IPS-20b (cell line): ENCODE data around the gene LSM7.

Source experiments
- H3K27ac ChIP-seq: one replicate; pipeline ENCODE4 v1.5.1; 2013; ENCODE audit warnings: low read length
- H3K27me3 ChIP-seq: 2 replicates; pipeline ENCODE4 v1.6.1; 2013; ENCODE audit warnings: mild to moderate bottlenecking, low read length, inconsistent platforms; ENCODE audit not compliant: insufficient read depth
- H3K36me3 ChIP-seq: 2 replicates; pipeline ENCODE4 v1.6.1; 2013; ENCODE audit warnings: low read depth, mild to moderate bottlenecking, inconsistent platforms, low read length, moderate library complexity; ENCODE audit not compliant: insufficient read depth
- H3K4me1 ChIP-seq: 2 replicates; pipeline ENCODE4 v1.6.1; 2013; ENCODE audit warnings: mild to moderate bottlenecking, control low read depth, inconsistent platforms, low read length, moderate library complexity; ENCODE audit not compliant: insufficient read depth
- H3K4me3 ChIP-seq: 2 replicates; pipeline ENCODE4 v1.5.1; 2013; ENCODE audit warnings: mild to moderate bottlenecking, low read length, inconsistent platforms
- H3K9ac ChIP-seq: 2 replicates; pipeline ENCODE4 v1.6.1; 2013; ENCODE audit warnings: low read depth, mild to moderate bottlenecking, inconsistent platforms, low read length, moderate library complexity
- H3K9me3 ChIP-seq: 2 replicates; pipeline ENCODE4 v1.6.1; 2013; ENCODE audit warnings: mild to moderate bottlenecking, low read depth, low read length, inconsistent platforms; ENCODE audit not compliant: insufficient read depth

LSM7 gene

DNA sequence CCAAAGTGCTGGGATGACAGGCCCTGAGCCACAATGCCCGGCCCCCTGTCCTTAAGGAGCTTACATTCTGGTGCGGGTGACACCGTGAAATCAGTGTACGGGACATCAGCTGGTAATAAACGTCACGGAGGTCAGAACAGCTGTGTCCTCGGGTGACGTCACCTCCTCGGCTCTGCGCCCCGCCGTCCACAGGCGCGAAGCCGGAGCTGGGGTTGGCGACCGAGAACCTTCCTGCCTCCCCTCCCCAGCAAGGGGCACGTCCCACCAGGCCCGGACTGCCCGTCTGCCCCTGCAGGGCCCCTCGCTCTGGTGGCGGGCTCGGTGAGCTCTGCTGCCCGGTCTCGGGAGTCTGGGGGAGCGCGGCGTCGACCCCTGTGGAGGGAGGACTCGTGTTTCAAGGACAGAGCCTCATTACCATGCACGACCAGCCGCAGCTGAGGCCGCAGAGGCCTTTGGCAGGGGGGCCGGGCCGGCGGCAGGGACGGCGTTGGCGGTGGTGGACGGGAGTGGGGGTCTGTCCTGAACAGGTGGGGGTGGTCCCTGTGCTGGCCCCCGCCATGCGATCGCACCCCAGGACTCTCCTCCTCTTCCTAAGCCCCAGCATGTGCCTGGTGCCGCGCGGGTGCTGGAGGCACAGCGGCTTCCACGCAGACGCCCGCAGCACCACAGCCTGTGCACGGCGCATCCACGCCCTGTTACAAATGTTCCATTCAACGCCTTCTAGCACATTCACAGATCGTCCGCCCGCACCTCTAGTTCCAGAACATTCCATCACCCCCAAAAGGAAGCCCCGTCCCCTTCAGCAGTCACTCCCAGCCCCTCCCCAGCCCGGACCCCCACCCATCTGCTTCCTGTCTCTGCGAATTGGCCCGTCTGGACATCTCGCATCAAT is 25.8 kb downstream of the LSM7 start:
- Histone ChIP-seq H3K9ac (no peak overlapping the region), H3K9me3 (no peaks in the 10 kb centered on the region), H3K4me3 (peak overlapping the region; percentile 47; the same call in 1 of the 2 replicates), H3K27ac (no peak overlapping the region), H3K4me1 (peaks cover 4% of the 10 kb centered on the region; the same call in 1 of the 2 replicates), H3K27me3 (peaks cover 45% of the 10 kb centered on the region), H3K36me3 (no peaks in the 10 kb centered on the region)

GRCh38 chr19:2300533-2300932 is 27.9 kb downstream of the LSM7 start:
- Histone ChIP-seq H3K27ac (no peak overlapping the region), H3K27me3 (peaks cover 31% of the 10 kb centered on the region), H3K36me3 (no peaks in the 10 kb centered on the region), H3K4me3 (no peak overlapping the region), H3K9ac (no peak overlapping the region), H3K4me1 (peaks cover 4% of the 10 kb centered on the region; the same call in 1 of the 2 replicates), H3K9me3 (no peaks in the 10 kb centered on the region)

DNA sequence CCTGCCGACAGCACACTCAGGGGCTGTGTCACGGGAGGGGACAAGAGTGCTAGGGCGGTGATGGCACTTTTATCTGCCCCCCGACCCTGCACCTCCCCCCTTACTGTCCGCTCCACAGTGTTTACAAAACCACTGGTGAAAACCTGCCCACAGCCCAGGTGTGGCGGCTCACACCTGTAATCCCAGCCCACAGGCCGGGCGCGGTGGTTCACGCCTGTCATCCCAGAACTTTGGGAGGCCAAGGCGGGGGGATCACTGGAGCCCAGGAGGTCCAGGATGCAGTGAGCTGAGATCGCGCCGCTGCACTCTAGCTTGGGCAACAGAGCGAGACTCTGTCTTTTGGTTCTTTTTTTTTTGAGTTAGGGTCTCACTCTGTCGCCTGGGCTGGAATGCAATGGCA is 32.2 kb downstream of the LSM7 start:
- H3K27ac ChIP-seq: no peak overlapping the region
- no peaks in the 10 kb centered on the region for H3K36me3 ChIP-seq
- no peaks in the 10 kb centered on the region for H3K4me1 ChIP-seq
- H3K27me3 ChIP-seq: peaks cover 50% of the 10 kb centered on the region
- H3K4me3 ChIP-seq: no peak overlapping the region
- H3K9me3 ChIP-seq: no peaks in the 10 kb centered on the region
- no peak overlapping the region for H3K9ac ChIP-seq

- Histone ChIP-seq H3K36me3 (no peaks in the 10 kb centered on the region), H3K9me3 (no peaks in the 10 kb centered on the region; the same call in 1 of the 2 replicates), H3K27me3 (peaks cover 63% of the 10 kb centered on the region), H3K9ac (no peak overlapping the region), H3K4me3 (no peak overlapping the region), H3K27ac (no peak overlapping the region), H3K4me1 (no peaks in the 10 kb centered on the region; the same call in 1 of the 2 replicates)
Measured at GRCh38 chr19:2294687-2295335, 33.6 kb downstream of the LSM7 start.

- Histone ChIP-seq H3K4me1 (no peaks in the 10 kb centered on the region; the same call in 1 of the 2 replicates), H3K27ac (no peak overlapping the region), H3K9ac (no peak overlapping the region), H3K9me3 (no peaks in the 10 kb centered on the region; the same call in 1 of the 2 replicates), H3K4me3 (peak overlapping the region; percentile 58), H3K36me3 (no peaks in the 10 kb centered on the region), H3K27me3 (peaks cover 99% of the 10 kb centered on the region)
Measured at GRCh38 chr19:2291185-2291751, 37.1 kb downstream of the LSM7 start.

- Histone ChIP-seq H3K4me3 (peak overlapping the region; percentile 58; the same call in 1 of the 2 replicates), H3K36me3 (no peaks in the 10 kb centered on the region), H3K9ac (no peak overlapping the region), H3K4me1 (no peaks in the 10 kb centered on the region; the same call in 1 of the 2 replicates), H3K27ac (no peak overlapping the region), H3K9me3 (no peaks in the 10 kb centered on the region; the same call in 1 of the 2 replicates), H3K27me3 (peaks cover 99% of the 10 kb centered on the region)
Measured at GRCh38 chr19:2290441-2291184, 37.8 kb downstream of the LSM7 start.

GRCh38 chr19:2289714-2290435 is 38.5 kb downstream of the LSM7 start:
- no peak overlapping the region for H3K9ac ChIP-seq
- H3K4me3 ChIP-seq: peak overlapping the region; percentile 49; the same call in 1 of the 2 replicates

GRCh38 chr19:2288818-2289713 is 39.3 kb downstream of the LSM7 start:
- H3K4me3 ChIP-seq: no peak overlapping the region

More at GRCh38 chr19:2289714-2290435, 38.5 kb downstream of the LSM7 start:
- no peaks in the 10 kb centered on the region; the same call in 1 of the 2 replicates for H3K4me1 ChIP-seq
- no peaks in the 10 kb centered on the region for H3K36me3 ChIP-seq
- no peak overlapping the region for H3K27ac ChIP-seq
- H3K27me3 ChIP-seq: peaks cover 99% of the 10 kb centered on the region
- H3K9me3 ChIP-seq: no peaks in the 10 kb centered on the region; the same call in 1 of the 2 replicates

GRCh38 chr19:2288338-2288817 is 40.0 kb downstream of the LSM7 start:
- Histone ChIP-seq H3K9ac (no peak overlapping the region), H3K36me3 (no peaks in the 10 kb centered on the region), H3K27ac (no peak overlapping the region), H3K4me1 (no peaks in the 10 kb centered on the region; the same call in 1 of the 2 replicates), H3K4me3 (no peak overlapping the region), H3K27me3 (peaks cover 85% of the 10 kb centered on the region), H3K9me3 (no peaks in the 10 kb centered on the region; the same call in 1 of the 2 replicates)

More at GRCh38 chr19:2288818-2289713, 39.3 kb downstream of the LSM7 start:
- Histone ChIP-seq H3K9ac (no peak overlapping the region), H3K27me3 (peaks cover 91% of the 10 kb centered on the region), H3K4me1 (no peaks in the 10 kb centered on the region; the same call in 1 of the 2 replicates), H3K36me3 (no peaks in the 10 kb centered on the region), H3K9me3 (no peaks in the 10 kb centered on the region; the same call in 1 of the 2 replicates), H3K27ac (no peak overlapping the region)
